HG03066 (cell line): ENCODE data around the gene PPP2CA.
"Not testable (repeated sequence)": the region's sequence is repeated elsewhere in the genome, so short reads cannot be mapped to it uniquely, and the experiment has no call there.

Experiments used
- ATAC-seq: cut with Tn5 transposase; IDR thresholded peaks from one replicate; pipeline ENCODE4 v1.9.1; 2021; ENCODE audit warnings: low read depth; ENCODE audit not compliant: unreplicated experiment

PPP2CA gene

DNA sequence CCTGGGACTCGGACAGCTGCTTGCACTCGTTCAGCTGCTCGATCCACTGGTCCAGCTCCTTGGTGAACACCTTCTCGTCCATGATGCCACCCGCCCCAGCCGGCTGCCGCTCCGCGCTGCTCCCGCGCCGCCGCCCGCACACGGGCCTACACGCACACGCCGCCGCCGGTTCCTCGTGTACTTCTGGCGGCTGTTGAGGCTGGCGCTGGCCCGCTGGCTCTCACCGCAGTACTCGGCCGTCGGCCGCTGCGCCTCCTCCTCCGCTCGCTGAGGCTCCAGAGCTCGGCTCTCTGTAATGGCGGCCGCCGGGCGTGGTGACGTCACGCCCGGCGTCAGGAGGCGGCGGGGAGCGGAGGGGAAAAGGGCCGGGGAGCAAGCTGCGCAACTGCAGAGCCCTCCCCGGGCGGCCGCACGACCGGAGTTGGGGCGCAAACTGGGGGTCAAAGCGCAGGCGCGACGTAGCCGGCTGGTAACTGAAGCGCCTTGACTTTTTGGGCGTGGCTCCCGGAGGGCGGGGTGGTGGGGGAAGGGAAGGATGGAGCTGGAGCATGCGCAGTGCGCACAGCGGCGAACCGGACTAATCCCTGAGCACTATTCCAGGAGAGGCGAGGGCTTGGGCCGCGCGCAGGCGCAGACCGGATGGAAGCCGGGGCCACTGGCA lies at the start of gene PPP2CA:
Gene PPP2CA, minus strand, starts transcription at position 294 of the 661 bp plus-strand sequence. Its CDS starts 212 bp downstream, at position 82.
- peak; percentile 83 for ATAC-seq

DNA sequence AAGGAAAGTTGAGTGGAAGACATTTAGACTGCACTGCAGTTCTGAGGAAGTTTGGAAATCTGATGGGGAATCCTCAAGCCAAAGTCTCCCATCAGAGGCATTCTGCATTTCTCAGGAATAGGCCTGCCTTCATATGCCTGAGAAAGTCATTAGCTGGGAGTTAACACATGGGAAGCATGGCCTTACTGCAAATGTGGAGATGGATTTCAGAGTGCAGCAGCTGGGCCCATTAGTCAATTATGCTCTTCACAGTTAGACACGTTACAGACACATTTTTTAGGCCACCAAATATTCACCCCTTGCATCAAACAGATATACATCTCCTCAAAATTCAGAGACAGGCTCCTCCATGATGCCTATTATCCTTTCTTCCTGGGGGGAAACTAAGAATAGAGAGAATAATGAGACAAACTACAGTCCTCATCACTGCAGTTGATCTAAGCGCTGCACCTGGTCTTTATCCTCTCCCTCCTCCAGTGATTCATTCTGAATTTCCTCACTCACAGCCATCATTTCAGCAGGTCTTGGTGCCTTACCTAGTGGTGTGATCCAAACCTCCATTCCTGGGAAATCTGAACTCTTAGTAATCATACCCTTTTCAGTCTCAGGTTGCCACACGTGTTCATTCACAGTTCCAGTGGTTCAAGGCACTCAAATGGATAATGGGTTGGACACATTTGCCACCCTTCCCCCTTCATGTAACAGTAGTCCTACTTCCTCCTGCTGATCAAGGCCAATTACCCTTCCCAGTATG lies 47.9 kb upstream of the PPP2CA start:
- ATAC-seq, result no peak

DNA sequence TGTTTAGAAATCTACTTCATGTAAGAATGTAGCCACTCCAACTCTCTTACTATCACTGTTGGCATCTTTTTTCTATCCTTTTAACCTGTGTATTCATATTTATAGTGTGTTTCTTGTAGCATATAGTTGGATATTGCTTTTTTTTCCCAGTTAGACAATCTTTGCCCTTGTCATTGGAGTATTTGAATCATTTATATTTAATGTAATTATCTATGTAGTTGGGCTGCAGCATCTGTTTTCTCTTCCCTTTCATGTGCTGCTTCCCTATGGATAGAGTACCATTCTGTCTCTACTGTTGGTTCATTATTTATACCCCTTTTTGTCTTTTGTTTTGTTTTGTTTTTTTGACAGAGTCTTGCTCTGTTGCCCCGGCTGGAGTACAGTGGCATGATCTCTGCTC lies 45.2 kb upstream of the PPP2CA start:
- ATAC-seq, result no peak

DNA sequence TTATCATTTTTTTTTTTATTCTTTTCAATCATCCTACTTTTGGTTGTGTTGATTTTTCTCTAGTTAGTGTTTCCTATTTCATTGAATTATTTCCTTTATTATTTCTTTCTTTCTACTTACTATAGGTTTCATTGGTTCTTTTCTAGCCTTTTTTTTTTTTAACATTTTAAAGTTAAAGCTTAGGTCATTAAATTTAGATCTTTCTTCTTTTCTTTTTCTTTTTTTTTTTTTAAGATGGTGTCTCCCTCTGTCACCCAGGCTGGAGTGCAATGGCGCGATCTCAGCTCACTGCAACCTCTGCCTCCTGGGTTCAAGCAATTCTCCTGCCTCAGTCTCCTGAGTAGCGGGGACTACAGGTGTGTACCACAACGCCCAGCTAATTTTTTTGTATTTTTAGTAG lies 43.0 kb upstream of the PPP2CA start:
- no peak for ATAC-seq

DNA sequence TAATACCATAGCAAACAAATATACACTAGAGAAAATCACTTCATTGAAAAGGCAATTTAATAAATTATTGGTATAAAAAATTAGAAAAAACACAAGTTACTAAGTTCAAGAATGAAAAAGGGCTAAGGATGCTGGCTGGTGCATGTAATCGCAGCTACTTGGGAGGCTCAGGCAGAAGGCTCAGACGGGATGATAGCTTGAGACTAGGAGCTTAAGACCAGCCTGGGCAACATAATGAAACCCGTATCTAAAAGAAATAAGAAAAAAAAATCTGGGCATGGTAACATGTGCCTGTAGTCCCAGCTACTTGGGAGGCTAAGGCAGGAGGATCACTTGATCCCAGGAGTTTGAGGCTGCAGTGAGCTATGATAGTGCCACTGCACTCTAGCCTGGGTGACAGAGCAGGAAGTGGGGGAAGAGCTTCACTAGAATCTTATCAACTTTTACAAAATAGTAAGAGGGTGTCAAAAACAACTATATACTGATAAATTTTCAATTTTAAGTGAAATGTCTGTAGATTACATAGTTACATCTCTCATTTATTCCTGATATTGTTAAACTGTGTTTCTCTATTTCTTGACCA lies 42.2 kb upstream of the PPP2CA start:
- no peak for ATAC-seq

DNA sequence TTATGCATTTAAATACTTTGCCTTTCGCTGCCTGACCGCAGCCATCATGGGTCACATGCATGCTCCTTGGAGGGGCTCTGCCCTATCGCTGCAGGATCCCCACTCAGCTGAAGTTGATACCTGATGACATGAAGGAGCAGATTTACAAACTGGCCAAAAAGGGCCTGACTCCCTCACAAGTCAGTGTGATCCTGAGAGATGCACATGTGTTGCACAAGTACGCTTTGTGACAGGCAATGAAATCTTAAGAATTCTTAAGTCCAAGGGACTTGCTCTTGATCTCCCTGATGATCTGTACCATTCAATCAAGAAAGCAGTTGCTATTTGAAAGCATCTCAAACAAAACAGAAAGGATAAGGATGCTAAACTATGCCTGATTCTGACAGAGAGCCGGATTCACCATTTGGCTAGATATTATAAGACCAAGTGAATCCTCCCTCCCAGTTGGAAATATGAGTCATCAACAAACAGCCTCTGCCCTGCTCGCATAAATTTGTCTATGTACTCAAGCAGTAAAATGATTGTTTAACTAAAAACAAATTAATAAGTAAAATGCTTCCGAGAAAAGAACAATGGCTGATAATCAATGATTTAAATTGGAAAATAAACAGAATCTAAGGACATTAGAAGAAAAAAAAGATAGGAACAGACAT lies 41.6 kb upstream of the PPP2CA start:
- ATAC-seq, result no peak

DNA sequence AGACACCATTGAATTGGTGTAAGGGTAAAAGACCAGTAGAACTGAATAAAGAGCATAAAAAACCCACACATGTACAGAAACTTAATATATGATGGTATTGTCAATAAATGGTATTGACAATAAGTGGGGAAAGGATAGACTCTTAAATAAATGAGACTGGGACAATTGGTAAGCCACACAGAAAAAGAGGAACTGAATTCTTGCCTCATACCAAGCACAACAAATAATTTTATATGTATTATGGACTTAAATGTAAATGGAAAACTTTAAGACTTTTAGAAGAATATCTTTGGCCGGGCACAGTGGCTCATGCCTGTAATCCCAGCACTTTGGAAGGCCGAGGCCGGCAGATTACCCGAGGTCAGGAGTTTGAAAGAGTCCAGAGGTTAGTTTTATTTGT lies 37.9 kb upstream of the PPP2CA start:
- ATAC-seq, result no peak

DNA sequence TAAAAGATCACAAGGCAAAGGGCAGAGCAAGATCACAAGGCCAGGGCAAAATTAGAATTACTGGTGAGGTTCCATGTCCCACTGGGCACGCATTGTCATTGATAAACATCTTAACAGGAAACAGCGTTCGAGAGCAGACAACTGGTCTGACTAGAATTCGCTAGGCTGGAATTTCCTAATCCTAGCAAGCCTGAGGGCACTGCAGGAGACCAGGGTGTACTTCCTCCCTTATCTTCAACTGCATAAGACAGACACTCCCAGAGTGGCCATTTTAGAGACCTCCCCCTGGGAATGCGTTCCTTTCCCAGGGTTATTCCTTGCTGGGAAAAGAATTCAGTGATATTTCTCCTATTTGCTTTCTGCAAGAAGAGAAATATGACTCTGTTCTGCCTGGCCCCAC lies 36.8 kb upstream of the PPP2CA start:
- not testable (repeated sequence) for ATAC-seq

DNA sequence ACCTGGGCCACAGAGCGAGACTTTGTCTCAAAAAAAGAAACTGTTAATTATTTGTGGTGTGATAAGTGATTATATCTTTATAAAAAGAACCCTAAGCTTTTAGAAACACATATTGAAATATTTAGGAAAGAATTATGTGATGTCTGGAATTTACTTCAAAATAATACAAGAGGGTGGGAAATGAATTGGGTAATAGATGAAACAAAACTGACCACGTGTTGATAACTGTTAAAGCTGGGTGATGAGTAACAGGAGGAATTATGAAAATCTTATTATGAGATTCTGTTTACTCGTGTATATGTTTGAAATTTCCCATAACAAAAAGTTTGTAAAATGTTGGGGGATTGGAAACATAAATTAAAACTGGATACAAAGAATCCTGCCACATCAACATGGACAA lies 33.0 kb upstream of the PPP2CA start:
- ATAC-seq, result no peak

DNA sequence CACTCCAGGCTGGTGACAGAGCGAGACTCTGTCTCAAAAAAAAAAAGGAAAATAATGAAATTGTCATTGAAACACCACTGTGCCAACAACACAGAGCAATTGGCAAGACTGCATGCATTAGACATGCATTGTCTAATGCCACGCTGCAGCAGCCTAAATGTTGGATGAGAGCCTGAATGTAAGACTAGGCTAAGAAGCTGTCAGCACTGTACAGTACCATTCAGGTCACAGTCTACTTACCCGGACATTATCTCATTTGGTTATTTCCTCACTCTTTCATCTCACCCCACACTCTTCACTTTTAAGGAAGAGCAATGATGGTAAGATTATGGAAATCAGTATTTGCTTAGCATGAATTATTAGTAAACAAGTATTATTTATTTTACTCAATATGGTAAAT lies 31.3 kb upstream of the PPP2CA start:
- ATAC-seq, result no peak

DNA sequence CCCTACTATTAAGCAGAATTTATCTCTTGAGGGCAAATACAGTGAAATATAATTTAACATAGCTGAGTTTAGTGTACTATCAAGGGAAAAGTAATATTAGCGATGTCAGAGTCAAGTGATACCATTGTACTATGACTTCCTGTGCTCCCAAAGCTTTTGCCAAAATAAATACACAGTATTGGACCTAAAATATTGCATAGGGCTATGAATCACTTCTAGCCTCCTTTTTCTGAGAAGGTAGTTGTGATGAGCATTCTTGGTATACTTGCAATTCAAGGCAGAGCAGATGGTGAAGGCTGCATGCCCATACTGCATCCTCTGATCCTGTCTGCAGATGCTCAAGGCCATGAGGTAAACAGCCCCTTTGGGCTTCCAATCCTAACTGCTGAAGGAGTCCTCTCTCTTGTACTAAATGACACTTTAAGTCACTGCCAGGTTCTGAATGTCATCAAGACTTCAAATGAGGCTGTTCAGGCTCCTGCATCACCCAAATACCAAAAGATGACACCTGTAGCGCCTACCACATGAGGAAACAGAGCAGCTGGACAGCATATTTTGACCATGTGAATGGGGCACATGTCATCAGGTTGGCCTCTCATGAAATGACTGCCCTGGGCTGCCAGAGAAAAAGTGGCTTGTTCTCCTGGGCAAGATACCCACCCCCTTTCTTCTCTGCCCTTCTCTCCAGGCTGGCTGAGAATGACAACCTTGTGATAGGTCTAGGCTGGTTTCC lies 29.7 kb upstream of the PPP2CA start:
- ATAC-seq, result no peak

DNA sequence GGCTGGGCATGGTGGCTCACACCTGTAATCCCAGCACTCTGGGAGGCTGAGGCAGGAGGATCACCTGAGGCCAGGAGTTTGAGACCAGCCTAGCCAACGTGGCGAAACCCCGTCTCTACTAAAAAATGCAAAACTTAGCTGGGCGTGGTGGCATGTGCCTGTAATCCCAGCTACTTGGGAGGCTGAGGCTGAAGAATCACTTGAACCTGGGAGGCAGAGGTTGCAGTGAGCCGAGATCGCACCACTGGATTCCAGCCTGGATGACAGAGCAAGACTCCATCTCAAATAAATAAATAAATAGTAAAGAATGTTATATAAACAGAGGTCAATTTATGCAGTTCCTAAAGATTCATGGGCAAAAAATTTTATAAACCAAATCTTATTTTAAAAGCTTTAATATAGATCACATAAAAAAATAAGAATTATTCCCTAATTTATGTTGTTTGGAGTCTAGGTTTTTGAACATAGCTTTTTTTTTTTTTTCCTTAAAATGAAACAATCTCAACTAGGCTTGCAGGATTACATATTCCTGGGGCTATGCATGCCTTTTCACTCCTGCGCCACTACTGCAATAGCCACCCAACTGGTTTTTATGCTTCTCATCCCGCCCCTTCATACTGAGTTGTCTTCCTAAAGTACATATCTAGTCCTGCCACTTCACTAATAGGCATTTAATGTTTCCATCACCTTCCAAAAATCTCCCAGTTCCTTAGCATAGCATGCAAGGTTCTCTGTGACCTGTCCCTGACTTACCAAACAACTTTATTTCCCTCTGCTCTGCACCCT lies 27.7 kb upstream of the PPP2CA start:
- not testable (repeated sequence) for ATAC-seq

DNA sequence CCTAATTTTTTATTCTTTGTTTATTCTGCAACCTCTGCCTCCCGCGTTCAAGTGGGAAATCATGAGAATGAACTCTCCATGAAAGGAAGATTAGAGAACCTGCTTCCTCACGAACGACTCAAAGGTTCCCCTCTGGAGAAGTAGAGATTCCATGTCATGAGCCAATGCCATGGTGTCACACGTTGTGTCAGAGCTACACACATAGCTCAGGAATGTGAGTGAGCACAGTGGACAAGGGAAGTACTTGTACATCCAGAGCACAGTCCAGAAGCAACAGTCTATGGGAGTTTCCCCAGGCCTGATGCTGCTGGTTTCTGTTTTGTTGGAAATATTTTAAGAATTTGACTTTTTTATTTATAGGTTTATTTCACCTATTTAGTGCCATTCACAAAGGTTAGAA lies 26.8 kb upstream of the PPP2CA start:
- no peak for ATAC-seq

DNA sequence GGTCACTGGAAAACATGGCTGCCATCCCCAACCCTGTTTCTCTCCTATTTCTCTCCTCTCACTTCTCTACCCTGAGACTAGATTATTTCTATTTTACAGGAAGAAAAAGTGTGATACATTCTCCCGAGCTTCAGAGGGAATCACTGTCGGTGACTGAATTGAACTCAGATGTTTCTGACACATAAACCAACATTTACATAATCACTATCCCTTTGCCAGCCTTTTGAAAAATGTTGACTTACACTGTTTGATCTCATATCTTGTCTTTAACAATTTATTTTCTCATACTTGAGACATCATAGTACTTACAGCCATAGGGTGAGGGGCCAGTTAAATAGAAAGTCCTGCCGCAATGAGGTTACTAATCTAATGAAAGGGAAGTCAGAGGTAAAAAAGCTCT lies 25.1 kb upstream of the PPP2CA start:
- no peak for ATAC-seq

DNA sequence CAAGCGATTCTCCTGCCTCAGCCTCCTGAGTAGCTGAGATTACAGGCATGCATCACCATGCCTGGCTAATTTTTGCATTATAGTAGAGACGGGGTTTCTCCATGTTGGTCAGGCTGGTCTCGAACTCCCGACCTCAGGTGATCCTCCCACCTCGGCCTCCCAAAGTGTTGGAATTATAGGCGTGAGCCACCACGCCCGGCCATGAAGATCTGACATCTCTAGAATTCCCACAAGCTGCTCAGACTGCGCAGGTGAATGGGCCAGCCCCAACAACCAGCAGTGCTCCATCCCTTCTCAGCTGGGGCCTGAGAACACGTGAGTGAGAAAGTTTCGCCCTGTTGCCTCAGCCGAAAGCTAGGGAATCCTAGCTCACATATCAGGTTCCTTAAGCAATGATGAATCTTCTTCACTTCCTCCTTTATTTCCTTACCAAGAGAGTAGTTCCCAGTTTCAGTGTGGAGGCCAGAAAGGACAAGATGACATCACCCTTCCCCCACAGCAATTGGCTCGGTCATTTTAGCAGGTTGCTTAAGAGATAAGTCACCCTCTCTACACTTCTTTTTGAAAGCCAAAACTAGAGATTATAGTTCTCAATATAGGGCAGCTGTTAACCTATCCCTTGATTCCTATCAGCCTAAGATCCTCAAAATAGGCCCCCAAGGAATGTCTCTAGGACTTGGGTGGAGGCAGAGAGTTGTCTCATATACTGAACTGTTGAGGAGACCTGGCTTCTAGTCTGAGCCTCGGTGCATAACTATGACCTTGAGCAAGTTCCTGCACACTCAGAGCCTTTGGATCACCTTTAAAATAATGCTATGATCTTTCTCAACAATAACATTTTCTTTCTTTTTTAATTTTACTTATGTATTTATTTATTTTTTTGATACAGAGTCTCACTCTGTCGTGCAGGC lies 23.9 kb upstream of the PPP2CA start:
- no peak for ATAC-seq

DNA sequence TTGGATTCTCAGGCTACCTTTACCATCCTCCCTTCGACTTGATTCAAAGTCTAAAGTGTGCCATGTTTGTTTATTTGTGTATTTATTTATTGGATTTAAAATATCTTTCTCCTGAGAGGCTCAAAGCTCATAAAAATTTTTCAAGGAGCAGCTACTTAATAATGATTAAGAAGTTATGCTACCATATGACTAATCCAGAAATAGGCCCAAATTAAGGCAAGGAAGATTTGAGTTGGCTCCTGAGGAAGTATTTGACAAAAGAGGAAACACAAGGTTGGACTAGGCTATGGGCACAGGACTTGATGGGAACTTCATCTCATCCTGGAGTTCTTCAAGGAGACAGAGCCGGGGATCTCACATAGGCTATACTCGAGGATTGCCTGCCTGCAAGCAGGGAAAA lies 22.4 kb upstream of the PPP2CA start:
- no peak for ATAC-seq

DNA sequence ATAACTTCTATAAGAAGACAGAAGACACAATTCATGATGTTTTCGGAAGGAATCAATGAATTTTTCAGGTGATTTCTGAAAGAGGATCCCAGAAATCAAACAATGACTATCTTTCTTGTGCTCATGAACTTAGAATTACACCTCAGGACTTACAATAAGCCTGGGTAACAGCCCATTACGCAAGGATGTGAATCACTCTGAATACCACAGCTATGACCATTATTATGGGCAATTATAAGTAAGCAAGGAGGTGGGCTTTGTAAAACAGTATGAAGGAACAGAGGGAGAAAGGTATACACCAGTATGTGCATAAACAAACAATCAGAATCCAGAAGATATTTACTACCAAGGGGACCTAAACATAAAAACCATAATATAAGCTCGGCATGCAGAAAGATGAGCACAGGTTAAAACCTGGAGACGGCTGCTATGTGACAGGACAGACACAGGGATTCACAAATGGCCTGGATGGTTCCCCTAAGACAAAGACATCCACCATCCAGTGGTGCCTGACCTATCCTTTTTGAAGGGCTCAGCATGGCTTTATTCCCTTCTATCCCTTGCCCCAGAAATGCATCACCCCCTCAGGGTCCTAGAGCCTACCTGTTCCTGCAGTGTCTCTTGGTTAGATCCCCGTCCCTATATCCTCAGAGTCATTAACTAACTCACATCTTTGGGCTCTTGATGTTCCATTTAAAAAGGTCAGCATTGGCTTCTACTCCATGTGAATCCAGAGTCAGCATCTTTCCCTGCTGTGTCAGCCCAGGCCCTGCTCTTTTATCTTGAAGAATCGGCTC lies 21.8 kb upstream of the PPP2CA start:
- ATAC-seq, result no peak

DNA sequence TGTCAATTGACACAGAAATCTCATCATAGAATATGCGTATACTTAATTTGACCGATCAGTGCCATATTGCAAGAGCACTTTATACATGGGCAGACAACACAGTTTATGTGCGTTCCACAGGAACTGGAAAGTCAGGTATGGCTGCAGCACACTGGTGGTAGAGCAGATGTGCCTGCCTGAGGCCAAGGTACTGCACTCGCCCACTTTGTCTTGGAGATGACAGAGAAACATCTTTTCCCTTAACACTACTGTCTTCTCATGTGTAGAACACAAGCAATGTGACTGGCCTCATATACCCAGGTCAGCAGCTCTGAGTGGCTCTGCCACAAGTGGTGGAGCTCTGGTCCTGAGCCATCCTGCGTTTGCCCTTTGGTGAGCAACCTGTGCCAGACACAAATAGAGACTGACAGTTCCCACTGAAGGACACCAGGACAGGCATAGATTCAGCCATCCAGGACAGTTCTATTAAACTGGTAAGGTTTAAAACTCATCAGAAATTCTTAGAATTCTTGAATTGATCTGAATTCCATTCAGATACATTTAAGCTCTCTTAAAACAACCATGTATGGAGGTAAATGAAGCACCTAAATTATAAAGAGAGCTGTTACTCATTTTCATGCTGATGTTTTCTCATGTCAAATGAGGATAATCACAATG lies 21.0 kb upstream of the PPP2CA start:
- ATAC-seq, result no peak
